Astrocyte of the cerebellum (primary cell): ENCODE measurements around the gene WEE2.
"Not testable (repeated sequence)": the region's sequence is repeated elsewhere in the genome, so short reads cannot be mapped to it uniquely, and the experiment has no call there.

ENCODE experiments used
- DNase-seq: peaks from one replicate; pipeline ENCODE4 v3.0.0-alpha.2; 2011; ENCODE audit warnings: low read depth
- H3K4me3 ChIP-seq: 2 replicates; pipeline ENCODE4 v1.5.1; 2011; ENCODE audit warnings: mild to moderate bottlenecking, low read depth, low read length, moderate library complexity
- CTCF ChIP-seq: IDR thresholded peaks from 2 replicates; pipeline ENCODE4 v1.5.1; 2012; ENCODE audit warnings: low read length, low read depth, moderate library complexity, mild to moderate bottlenecking; ENCODE audit errors: missing control alignments
- in situ Hi-C: cut with HindIII; loops from 2 replicates; pipeline ENCODE4 v1.10.0; 2017; ENCODE audit warnings: low sequenced_read_pairs

WEE2 gene

DNA sequence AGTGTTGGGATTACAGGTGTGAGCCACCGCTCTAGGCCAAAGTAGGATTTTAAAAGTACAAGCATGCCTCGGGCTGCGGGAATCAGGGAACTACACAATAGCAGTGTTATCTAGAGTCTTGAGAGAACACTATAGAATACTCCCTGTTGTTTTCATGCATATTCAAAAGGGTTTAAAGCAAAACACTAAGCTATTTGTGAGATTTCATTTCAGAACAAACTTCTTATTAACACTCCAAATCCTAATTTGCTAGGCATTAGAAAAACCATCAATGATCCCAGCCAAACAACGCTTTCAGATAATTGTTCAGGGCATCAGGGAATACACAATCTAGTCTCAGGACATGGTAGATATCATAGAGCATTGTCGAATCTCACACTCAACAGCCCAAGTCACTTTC is 20.1 kb upstream of the WEE2 start:
- no peak for TF ChIP-seq CTCF
- H3K4me3 ChIP-seq: no peak overlapping the region
- in situ Hi-C loops: no loop called here
- DNase-seq: no peak

DNA sequence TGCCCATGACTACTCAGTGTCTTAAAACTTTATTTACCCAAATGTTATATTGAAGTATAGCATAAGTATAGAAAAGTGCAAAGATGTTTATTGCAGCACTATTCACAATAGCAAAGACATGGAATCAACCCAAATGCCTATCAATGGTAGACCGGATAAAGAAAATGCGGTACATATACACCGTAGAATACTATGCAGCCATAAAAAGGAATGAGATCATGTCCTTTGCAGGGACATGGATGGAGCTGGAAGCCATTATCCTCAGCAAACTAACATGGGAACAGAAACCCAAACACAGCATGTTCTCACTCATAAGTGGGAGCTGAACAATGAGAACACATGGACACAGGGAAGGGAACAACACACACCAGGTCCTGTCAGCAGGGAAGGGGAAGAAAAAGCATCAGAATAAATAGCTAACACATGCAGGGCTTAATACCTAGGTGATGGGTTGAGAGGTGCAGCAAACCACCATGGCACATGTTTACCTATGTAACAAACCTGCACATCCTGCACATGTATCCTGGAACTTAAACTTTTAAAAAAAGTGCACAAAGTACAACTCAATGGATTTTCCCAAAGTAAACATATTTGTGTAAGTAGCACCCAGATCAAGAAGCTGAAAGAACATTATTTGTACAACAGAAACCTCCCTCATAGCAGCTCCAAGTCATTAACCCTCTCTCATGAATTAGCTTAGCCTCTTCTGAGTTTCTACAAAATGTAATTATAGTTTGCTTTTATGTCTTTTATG is 18.9 kb upstream of the WEE2 start:
- in situ Hi-C loops, DNase-seq, H3K4me3 ChIP-seq: not testable (repeated sequence)

DNA sequence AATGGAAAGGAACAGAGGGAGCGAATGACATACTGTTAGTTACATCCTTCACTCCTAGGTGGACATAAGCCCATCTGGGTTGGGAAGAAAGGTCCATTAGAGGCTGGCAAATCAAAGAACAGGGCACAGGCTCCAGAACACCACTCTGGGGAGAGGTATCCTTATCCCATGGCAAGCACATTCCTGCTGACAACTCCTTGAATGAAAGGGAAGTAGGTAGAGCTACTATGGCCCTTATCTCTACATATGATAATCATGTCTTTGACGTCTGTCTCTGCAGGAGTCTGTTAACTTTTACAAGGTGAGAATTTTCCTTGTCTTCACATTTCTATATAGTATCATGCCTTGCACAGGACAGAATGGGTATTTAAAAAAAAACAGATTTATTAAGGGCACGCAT is 16.6 kb upstream of the WEE2 start:
- H3K4me3 ChIP-seq: no peak overlapping the region
- TF ChIP-seq CTCF: no peak
- no peak for DNase-seq
- in situ Hi-C loops: no loop called here

- in situ Hi-C loops: no loop called here
These were observed 16.2 kb upstream of the WEE2 start for GRCh38 chr7:141691961-141692360.

DNA sequence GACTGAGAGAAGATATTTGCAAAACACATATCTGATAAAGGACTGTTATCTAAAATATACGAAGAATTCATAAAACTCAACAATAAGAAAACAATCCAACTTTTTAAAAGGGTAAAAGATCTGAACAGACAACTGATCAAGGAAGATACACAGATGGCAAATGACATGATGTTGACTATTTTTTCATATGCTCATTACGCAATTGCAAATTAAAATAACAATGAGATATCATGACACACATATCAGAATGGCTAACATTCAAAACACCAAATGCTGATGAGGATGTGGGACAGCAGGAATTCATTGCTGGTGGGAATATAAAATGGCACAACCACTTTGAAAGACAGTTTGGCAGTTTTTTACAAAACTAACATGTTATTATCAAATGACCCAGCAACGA is 15.1 kb upstream of the WEE2 start:
- in situ Hi-C loops: no loop called here
- DNase-seq: no peak
- TF ChIP-seq CTCF: no peak
- H3K4me3 ChIP-seq: no peak overlapping the region

More at GRCh38 chr7:141691961-141692360, 16.2 kb upstream of the WEE2 start:
- H3K4me3 ChIP-seq: no peak overlapping the region
- TF ChIP-seq CTCF: no peak
- DNase-seq: no peak

DNA sequence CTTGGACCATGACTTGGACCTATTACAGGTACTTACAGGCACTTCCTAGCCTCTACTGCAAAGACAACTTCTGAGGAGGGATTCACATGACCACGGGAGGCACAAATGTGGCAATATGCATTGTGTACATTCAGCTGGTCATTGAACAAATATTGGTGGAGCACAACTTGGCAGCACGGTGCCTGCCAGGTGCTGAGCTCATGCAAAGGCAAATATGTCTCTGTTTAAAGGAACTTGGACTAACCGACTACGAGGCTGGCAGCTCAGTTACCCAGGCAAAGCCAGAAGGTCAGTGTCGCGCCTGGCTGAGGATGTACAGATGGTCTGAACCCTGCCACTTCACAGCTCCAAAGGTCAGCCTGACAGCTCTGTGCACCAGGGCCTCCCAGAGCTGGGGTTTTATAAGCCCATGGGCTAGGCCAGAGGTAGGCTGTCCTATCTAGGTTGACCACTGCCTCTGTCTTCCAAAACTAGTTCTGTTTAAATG is 12.3 kb upstream of the WEE2 start:
- TF ChIP-seq CTCF: no peak
- H3K4me3 ChIP-seq: no peak overlapping the region
- in situ Hi-C loops: no loop called here
- DNase-seq: no peak

DNA sequence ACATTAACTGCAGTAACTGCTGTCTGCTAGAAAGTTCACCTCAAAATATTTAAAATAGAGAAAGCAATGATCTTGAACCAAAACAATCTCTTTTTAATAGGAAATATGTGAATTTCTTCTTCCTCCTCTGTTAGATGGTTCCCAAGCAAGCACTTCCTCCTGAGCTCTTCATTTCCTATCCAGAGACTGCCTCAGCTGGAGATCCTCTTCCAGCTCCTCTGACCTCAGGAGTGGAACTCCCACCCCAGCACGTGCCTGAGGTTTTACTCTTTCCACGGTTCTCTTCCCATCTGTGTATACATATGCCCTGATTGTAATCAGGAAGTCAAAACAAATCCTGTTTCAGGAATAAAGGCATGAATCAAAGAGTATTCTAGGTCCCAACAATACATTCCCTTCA is 11.8 kb upstream of the WEE2 start:
- no peak for TF ChIP-seq CTCF
- no peak overlapping the region for H3K4me3 ChIP-seq
- in situ Hi-C loops: no loop called here
- no peak for DNase-seq
